ENCODE measurements around the gene SNRPB. TPM values are rescaled to one million over a fixed set of nuclear protein-coding genes. Genes with fewer than 3 reads are reported as not detected.

Gene SNRPB
- total RNA-seq, 1 donor from 2014 or later: 546 TPM

DNA sequence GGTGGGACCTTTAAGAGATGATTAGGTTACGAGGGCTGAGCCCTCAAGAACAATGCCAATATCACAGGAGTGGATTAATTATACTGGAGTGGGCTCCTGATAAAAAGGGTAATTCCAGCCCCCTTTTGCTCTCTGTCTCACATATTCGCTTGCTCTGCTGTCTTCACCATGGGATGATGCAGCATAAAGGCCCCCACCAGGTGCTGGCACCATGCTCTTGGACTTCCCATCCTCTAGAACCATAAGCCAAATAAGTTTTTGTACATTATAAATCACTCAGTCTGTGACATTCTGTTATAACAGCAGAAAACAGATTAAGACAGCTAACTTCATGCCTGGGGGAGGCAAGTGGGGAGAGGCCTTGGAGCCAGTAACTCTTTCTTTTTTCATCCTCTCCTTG lies 9.8 kb upstream of the SNRPB start:
- TF ChIP-seq, protein P1, sequence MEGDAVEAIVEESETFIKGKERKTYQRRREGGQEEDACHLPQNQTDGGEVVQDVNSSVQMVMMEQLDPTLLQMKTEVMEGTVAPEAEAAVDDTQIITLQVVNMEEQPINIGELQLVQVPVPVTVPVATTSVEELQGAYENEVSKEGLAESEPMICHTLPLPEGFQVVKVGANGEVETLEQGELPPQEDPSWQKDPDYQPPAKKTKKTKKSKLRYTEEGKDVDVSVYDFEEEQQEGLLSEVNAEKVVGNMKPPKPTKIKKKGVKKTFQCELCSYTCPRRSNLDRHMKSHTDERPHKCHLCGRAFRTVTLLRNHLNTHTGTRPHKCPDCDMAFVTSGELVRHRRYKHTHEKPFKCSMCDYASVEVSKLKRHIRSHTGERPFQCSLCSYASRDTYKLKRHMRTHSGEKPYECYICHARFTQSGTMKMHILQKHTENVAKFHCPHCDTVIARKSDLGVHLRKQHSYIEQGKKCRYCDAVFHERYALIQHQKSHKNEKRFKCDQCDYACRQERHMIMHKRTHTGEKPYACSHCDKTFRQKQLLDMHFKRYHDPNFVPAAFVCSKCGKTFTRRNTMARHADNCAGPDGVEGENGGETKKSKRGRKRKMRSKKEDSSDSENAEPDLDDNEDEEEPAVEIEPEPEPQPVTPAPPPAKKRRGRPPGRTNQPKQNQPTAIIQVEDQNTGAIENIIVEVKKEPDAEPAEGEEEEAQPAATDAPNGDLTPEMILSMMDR (IDR thresholded peaks at IDR 0.05; ENCODE audit: insufficient read depth, low read length, poor library complexity, severe bottlenecking): no peak
- Histone ChIP-seq H3K36me3 (ENCODE audit: control insufficient read depth, insufficient read depth, low read length) (peaks cover 2% of the 10 kb centered on the region), H3K27me3 (ENCODE audit: control insufficient read depth, insufficient read depth, low read length) (no peaks in the 10 kb centered on the region), H3K4me3 (ENCODE audit: low read depth, low read length) (no peak overlapping the region)
- DNase-seq (ENCODE audit: low read depth): no peak

DNA sequence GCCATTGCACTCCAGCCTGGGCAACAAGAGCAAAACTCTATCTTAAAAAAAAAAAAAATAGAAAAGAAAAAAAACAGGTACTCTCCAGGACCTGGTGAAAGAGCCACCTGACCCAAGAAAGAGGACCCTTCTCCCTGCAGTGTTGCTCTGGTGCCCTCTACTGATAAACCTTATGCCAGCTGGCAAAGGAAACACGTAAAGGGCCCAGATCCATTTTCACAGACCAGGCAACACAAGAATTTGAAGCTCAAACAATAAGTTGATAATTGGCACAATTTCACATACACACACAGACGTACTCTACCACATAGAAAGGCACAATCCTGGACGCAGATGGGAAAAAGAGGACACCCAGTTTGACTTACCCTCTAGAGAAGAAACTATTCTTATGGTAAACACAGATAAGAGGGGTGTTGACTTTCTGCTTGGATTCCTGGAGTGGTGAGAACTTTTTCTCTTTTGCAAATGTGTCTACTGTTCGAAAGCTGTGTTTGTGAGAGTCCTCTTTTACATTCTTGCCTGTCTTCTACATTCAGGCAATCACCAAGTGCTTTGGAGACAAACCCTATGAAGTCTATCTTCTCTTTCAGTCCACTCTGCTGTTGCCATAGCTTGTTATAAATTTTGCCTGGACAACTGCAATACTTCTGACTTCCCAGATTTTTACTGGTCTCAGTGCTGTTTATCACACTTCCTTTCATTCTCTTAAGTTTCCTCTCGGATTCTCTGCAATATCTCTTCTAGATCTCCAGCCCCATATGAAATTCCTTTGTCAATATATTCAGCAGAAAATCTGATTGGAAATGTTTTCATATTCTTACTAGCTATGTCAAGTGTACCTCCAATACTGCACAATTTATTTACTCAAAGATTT lies 6.4 kb upstream of the SNRPB start:
- no peak for DNase-seq (ENCODE audit: low read depth)
- no peaks in the 10 kb centered on the region for H3K36me3 ChIP-seq (ENCODE audit: control insufficient read depth, insufficient read depth, low read length)
- H3K4me3 ChIP-seq (ENCODE audit: low read depth, low read length): no peak overlapping the region
- H3K27me3 ChIP-seq (ENCODE audit: control insufficient read depth, insufficient read depth, low read length): no peaks in the 10 kb centered on the region
- TF ChIP-seq, protein P1 (IDR thresholded peaks at IDR 0.05; ENCODE audit: insufficient read depth, low read length, poor library complexity, severe bottlenecking): no peak

DNA sequence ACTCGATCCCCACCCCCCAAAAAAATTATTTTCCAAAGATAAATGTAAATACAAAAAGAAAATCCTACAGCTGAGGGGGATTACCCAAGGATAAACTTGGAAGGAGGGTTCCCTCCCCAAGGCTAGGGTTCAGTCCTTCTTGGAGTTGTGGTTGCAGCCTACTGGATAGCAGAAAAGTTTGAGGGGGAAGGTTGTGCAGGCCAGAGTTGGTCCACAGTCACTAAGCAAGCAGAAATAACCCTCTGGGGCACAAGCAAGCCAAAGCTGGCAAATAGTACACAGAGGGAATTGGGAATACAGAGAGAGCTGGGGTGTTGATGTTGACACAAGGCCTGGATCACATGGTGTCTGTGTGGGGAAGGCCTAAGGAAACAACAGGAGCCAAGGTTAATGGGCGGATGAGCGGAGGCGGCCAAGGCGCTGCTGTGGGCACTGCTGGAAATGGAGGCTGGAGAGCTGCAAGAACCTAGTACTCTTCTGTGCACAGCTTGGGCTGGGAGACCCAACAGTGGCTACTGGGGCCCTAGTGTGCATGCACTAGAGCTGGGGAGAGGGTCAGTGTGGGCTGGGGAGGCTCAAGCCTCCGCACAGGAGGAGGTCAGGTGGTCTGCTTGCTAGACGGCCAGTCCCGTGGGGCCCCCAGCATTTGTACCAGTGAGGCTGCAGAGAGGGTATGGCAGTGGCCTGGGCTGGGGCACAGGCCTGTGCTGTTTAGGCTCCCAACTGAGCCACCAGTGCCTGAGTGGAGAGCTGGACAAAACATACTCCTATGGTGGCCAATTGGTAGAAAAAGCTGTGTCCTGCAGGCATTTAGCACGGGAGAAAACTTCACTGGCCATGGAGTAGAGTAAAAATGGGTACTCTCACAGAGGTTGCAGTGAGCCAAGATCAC lies 5.5 kb upstream of the SNRPB start:
- Histone ChIP-seq H3K36me3 (ENCODE audit: control insufficient read depth, insufficient read depth, low read length) (no peaks in the 10 kb centered on the region), H3K27me3 (ENCODE audit: control insufficient read depth, insufficient read depth, low read length) (no peaks in the 10 kb centered on the region), H3K4me3 (ENCODE audit: low read depth, low read length) (no peak overlapping the region)
- no peak for DNase-seq (ENCODE audit: low read depth)
- TF ChIP-seq, protein P1 (IDR thresholded peaks at IDR 0.05; ENCODE audit: insufficient read depth, low read length, poor library complexity, severe bottlenecking): no peak

DNA sequence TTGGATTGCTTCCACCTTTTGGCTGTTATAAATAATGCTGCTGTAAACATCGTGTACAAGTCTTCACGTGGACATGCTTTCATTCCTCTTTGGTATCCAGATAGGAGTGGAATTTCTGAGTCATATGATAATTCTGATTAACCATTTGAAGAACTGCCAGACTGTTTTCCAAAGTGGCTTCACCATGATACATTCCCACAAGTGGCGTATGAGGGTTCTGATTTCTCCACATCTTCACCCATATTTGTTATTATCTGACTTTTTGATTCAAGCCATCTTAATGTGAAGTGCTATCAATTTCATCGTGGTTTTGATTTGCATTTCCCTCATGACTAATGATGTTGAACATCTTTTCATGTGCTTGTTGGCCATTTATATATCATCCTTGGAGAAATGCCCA lies 2.9 kb upstream of the SNRPB start:
- no peak for DNase-seq (ENCODE audit: low read depth)
- Histone ChIP-seq H3K36me3 (ENCODE audit: control insufficient read depth, insufficient read depth, low read length) (no peaks in the 10 kb centered on the region), H3K4me3 (ENCODE audit: low read depth, low read length) (no peak overlapping the region), H3K27me3 (ENCODE audit: control insufficient read depth, insufficient read depth, low read length) (no peaks in the 10 kb centered on the region)
- TF ChIP-seq, protein P1 (IDR thresholded peaks at IDR 0.05; ENCODE audit: insufficient read depth, low read length, poor library complexity, severe bottlenecking): no peak

DNA sequence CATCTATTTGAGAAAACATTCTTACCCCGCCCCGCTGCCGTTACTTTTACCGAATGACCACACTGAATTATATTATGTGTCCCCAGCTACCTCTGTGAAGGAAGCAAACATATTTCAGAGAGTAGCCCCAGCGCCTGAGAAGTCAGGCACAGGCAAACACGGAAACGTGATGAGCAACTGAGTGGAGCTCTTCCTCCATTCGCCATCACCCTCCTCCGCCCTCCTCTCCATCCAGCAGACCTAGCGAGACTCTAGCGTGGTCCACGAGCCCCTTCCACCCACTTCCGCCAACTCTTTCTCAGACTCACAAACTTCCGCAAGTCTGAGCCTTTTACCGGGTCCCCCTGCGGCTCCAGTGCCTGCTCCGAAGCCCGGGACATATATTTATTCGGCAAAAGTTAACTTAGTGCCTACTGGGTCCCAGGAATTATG lies 582 bp downstream of the SNRPB start:
- Histone ChIP-seq H3K27me3 (ENCODE audit: control insufficient read depth, insufficient read depth, low read length) (no peaks in the 10 kb centered on the region), H3K36me3 (ENCODE audit: control insufficient read depth, insufficient read depth, low read length) (no peaks in the 10 kb centered on the region), H3K4me3 (ENCODE audit: low read depth, low read length) (peak overlapping the region; percentile 73)
- TF ChIP-seq, protein P1 (IDR thresholded peaks at IDR 0.05; ENCODE audit: insufficient read depth, low read length, poor library complexity, severe bottlenecking): no peak
- DNase-seq (ENCODE audit: low read depth): peak; percentile 10
